Measurements from ENCODE around the gene TTC39C. TPM values are rescaled to one million over a fixed set of nuclear protein-coding genes. Genes with fewer than 3 reads are reported as not detected.

TTC39C gene
- total and polyA plus RNA-seq, 2 donors (not counting 3 experiments of a cell fraction or from before 2014, with no cell fraction given), result 0.61 to 6.2 TPM

- intact Hi-C loops (cut with micrococcal nuclease), result no loop called here
- dilution Hi-C loops (cut with MboI; ENCODE audit: extremely low pct_ligation_motif_present, low sequenced_read_pairs), result no loop called here
- FAIRE-seq, result peak; percentile 28
Observed at GRCh38 chr18:24051031-24051947, 36.7 kb downstream of the TTC39C start.

More at GRCh38 chr18:24051031-24051947, 36.7 kb downstream of the TTC39C start:
- H2AFZ ChIP-seq (ENCODE audit: low read depth, low read length), result no peak overlapping the region
- ChIA-PET POLR2A (no interaction called here), CTCF (no interaction called here)
- no peak overlapping the region for H3K4me2 ChIP-seq (ENCODE audit: insufficient read depth, low read length)
- BruUV-seq (replicated peaks), result no TSS peak
- TF ChIP-seq JUN (IDR thresholded peaks at IDR 0.05; ENCODE audit: borderline replicate concordance, insufficient read depth, insufficient read length, low read depth) (no peak), POLR2A (IDR thresholded peaks at IDR 0.05; ENCODE audit: low read depth, low read length) (no peak), GATA2 (IDR thresholded peaks at IDR 0.05; ENCODE audit: insufficient read depth, insufficient read length, low read depth, low read length) (no peak), EZH2 (IDR thresholded peaks at IDR 0.05; ENCODE audit: borderline replicate concordance, low read depth, low read length, severe bottlenecking) (no peak), FOS (IDR thresholded peaks at IDR 0.05; ENCODE audit: borderline replicate concordance, insufficient read depth, low read length) (no peak), MYC (IDR thresholded peaks at IDR 0.05; ENCODE audit: low read depth, low read length) (no peak), POLR2AphosphoS5 (IDR thresholded peaks at IDR 0.05; ENCODE audit: insufficient read depth, low read depth, low read length) (no peak)
- TF ChIP-seq, protein P1, sequence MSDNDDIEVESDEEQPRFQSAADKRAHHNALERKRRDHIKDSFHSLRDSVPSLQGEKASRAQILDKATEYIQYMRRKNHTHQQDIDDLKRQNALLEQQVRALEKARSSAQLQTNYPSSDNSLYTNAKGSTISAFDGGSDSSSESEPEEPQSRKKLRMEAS (IDR thresholded peaks at IDR 0.05; ENCODE audit: insufficient read depth, insufficient read length), result no peak
- TF ChIP-seq, protein P2, sequence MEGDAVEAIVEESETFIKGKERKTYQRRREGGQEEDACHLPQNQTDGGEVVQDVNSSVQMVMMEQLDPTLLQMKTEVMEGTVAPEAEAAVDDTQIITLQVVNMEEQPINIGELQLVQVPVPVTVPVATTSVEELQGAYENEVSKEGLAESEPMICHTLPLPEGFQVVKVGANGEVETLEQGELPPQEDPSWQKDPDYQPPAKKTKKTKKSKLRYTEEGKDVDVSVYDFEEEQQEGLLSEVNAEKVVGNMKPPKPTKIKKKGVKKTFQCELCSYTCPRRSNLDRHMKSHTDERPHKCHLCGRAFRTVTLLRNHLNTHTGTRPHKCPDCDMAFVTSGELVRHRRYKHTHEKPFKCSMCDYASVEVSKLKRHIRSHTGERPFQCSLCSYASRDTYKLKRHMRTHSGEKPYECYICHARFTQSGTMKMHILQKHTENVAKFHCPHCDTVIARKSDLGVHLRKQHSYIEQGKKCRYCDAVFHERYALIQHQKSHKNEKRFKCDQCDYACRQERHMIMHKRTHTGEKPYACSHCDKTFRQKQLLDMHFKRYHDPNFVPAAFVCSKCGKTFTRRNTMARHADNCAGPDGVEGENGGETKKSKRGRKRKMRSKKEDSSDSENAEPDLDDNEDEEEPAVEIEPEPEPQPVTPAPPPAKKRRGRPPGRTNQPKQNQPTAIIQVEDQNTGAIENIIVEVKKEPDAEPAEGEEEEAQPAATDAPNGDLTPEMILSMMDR (IDR thresholded peaks at IDR 0.05; ENCODE audit: extremely low read depth in 1 of 2, insufficient read depth in 1 of 2, low read depth in 1 of 2, low read length in 2 of 2), result no peak
- H3K4me3 ChIP-seq (replicated peaks in 1 of 3; ENCODE audit: insufficient read depth in 1 of 3, low read depth in 1 of 3, low read length in 3 of 3), result no peak overlapping the region
- no peaks in the 10 kb centered on the region for H3K36me3 ChIP-seq (ENCODE audit: control insufficient read depth in 2 of 2, extremely low read depth in 1 of 2, insufficient read depth in 2 of 2, low read length in 2 of 2)
- H3K4me1 ChIP-seq (ENCODE audit: control insufficient read depth, extremely low read depth, insufficient read depth, low read length), result no peaks in the 10 kb centered on the region
- H4K20me1 ChIP-seq (replicated peaks; ENCODE audit: control insufficient read depth, extremely low read depth, insufficient read depth, low read length), result no peaks in the 10 kb centered on the region
- H3K9me1 ChIP-seq (replicated peaks; ENCODE audit: control insufficient read depth, extremely low read depth, insufficient read depth, low read length), result no peaks in the 10 kb centered on the region
- no peak overlapping the region for H3K9ac ChIP-seq (replicated peaks; ENCODE audit: extremely low read depth, insufficient read depth, low read length)
- H3K79me2 ChIP-seq (ENCODE audit: control insufficient read depth, insufficient read depth, low read length), result no peaks in the 10 kb centered on the region
- H3K9me3 ChIP-seq (replicated peaks; ENCODE audit: control insufficient read depth, insufficient read depth, low read length), result no peaks in the 10 kb centered on the region
- no peaks in the 10 kb centered on the region for H3K27me3 ChIP-seq (ENCODE audit: control insufficient read depth in 2 of 2, insufficient read depth in 2 of 2, low read length in 2 of 2)
- no peak overlapping the region for H3K27ac ChIP-seq (ENCODE audit: insufficient read depth, low read depth, low read length)
- DNase-seq (ENCODE audit: low read depth, low spot score), result no peak
